Measurements from ENCODE around the gene SPATA20. TPM values are rescaled to one million over a fixed set of nuclear protein-coding genes. Genes with fewer than 3 reads are reported as not detected.

Gene SPATA20
- total and polyA plus RNA-seq, 2 of the 13 experiments (the other 11 are each of a cell fraction or from before 2014, with no cell fraction given) = 36.1 to 64.8 TPM

GRCh38 chr17:50523208-50523607 lies 23.8 kb upstream of the SPATA20 start (continued):
- TF ChIP-seq TBX2 (CRISPR knock-in tag; IDR thresholded peaks at IDR 0.05; ENCODE audit: borderline replicate concordance) (no peak), NR2F2 (IDR thresholded peaks at IDR 0.05; ENCODE audit: borderline replicate concordance, low read depth) (no peak), ATF7-NPFF (CRISPR knock-in tag; IDR thresholded peaks at IDR 0.05; ENCODE audit: low read depth) (no peak), BCLAF1 (IDR thresholded peaks at IDR 0.05) (no peak), ZNF143 (CRISPR knock-in tag; IDR thresholded peaks at IDR 0.05) (no peak), HNRNPL (IDR thresholded peaks at IDR 0.05; ENCODE audit: low read depth, low read length) (no peak), TFAP4 (IDR thresholded peaks at IDR 0.05; ENCODE audit: borderline replicate concordance, low read depth) (peak; percentile 27; the same call in 1 of the 2 replicates), ZNF407 (CRISPR knock-in tag; IDR thresholded peaks at IDR 0.05; ENCODE audit: not compliant biosample characterization) (no peak), CBX5 (CRISPR knock-in tag; IDR thresholded peaks at IDR 0.05; ENCODE audit: borderline replicate concordance) (no peak), IKZF5 (CRISPR knock-in tag; IDR thresholded peaks at IDR 0.05) (no peak), TFDP2 (CRISPR knock-in tag; IDR thresholded peaks at IDR 0.05) (no peak), NFIB (CRISPR knock-in tag; IDR thresholded peaks at IDR 0.05; ENCODE audit: borderline replicate concordance) (no peak), TEAD2 (CRISPR knock-in tag; IDR thresholded peaks at IDR 0.05) (no peak), IKZF4 (CRISPR knock-in tag; IDR thresholded peaks at IDR 0.05; ENCODE audit: borderline replicate concordance, low read depth, not compliant biosample characterization) (no peak), ZNF768 (CRISPR knock-in tag; IDR thresholded peaks at IDR 0.05) (0 out of 2 replicates have a peak, but pooled peaks have one; percentile 13), ZNF724P (CRISPR knock-in tag; IDR thresholded peaks at IDR 0.05; ENCODE audit: borderline replicate concordance) (no peak)

Measured in HepG2 (cell line).